ENCODE results near the gene DENND2C. TPM values are rescaled to one million over a fixed set of nuclear protein-coding genes. Genes with fewer than 3 reads are reported as not detected.

DENND2C gene
- total RNA-seq, 2 donors from 2014 or later = 25.6 to 40.3 TPM

DNA sequence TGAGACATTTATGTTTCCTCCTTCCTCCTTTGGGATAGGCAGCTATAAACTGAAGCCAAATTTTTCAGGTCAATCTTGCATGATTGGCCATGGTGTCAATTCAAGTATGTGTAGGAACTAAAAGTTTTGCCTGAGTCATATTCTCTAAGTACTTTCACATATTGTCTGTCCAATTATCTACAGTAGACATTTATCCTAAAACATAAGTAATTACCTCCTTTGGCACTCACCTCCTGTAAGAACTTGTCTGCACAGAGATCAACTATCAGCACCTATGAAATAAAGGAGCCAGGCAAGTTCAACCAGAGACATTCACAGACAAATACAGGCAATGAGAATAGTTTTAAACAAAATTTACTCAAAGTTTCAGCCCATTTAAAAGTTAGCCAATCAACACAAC is 74.2 kb downstream of the DENND2C start:
- H3K4me3 Mint-ChIP-seq = no peak overlapping the region
- H3K27me3 Mint-ChIP-seq (ENCODE audit: insufficient read depth) = no peaks in the 10 kb centered on the region
- no peak for DNase-seq
- no peak overlapping the region for H3K9ac ChIP-seq (ENCODE audit: extremely low read depth, low read length, poor library complexity, severe bottlenecking)
- no peak for TF ChIP-seq CTCF (conservative IDR thresholded peaks at IDR 0.05)
- H3K9me3 ChIP-seq (ENCODE audit: control insufficient read depth, low read length) = peaks cover 5% of the 10 kb centered on the region
- peaks cover 62% of the 10 kb centered on the region for H3K36me3 Mint-ChIP-seq (ENCODE audit: low read depth)
- no peaks in the 10 kb centered on the region for H3K4me1 Mint-ChIP-seq
- H3K27me3 ChIP-seq (ENCODE audit: control insufficient read depth, insufficient read depth, low read length, poor library complexity, severe bottlenecking) = no peaks in the 10 kb centered on the region
- no peak overlapping the region for H3K27ac ChIP-seq (ENCODE audit: low read depth, low read length)
- H3K4me3 ChIP-seq (ENCODE audit: low read length) = no peak overlapping the region
- peaks cover 54% of the 10 kb centered on the region for H3K36me3 ChIP-seq (ENCODE audit: control insufficient read depth, insufficient read depth, low read length)
- no peaks in the 10 kb centered on the region for H3K9me3 Mint-ChIP-seq
- no peaks in the 10 kb centered on the region for H3K4me1 ChIP-seq (ENCODE audit: control insufficient read depth, insufficient read depth, low read length)
- H3K27ac Mint-ChIP-seq = no peak overlapping the region

DNA sequence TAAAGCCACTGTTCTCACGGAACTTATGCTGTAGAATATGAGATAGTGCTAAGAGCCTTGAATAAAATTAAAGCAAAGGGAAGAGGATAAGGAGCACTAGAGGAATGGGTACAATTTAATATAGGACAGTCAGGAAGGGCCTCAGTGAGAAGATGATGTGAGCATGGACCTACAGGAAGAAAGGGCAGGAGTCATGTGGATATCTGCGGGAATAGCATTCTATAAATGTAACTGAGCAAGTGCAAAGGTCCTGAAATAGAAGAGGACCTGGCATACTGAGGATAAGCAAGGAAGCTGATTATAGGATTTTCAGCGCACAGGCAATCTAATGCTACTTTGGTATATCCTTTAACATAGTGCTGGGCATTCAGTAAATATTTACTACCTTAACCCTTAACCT is 75.8 kb downstream of the DENND2C start:
- no peak overlapping the region for H3K27ac Mint-ChIP-seq
- no peak overlapping the region for H3K4me3 Mint-ChIP-seq
- peaks cover 48% of the 10 kb centered on the region for H3K36me3 ChIP-seq (ENCODE audit: control insufficient read depth, insufficient read depth, low read length)
- H3K36me3 Mint-ChIP-seq (ENCODE audit: low read depth) = peaks cover 55% of the 10 kb centered on the region
- no peaks in the 10 kb centered on the region for H3K4me1 Mint-ChIP-seq
- H3K9me3 Mint-ChIP-seq = no peaks in the 10 kb centered on the region
- WGBS, 2 experiments (ENCODE audit: insufficient coverage in 1 of 2, insufficient read length in 1 of 2) = 93 to 95% methylated on average over 2 to 3 of the region's 3 CpGs
- peaks cover 5% of the 10 kb centered on the region for H3K9me3 ChIP-seq (ENCODE audit: control insufficient read depth, low read length)
- H3K4me3 ChIP-seq (ENCODE audit: low read length) = no peak overlapping the region
- DNase-seq = no peak
- no peaks in the 10 kb centered on the region for H3K27me3 ChIP-seq (ENCODE audit: control insufficient read depth, insufficient read depth, low read length, poor library complexity, severe bottlenecking)
- no peak for TF ChIP-seq CTCF (conservative IDR thresholded peaks at IDR 0.05)
- no peak overlapping the region for H3K27ac ChIP-seq (ENCODE audit: low read depth, low read length)
- H3K4me1 ChIP-seq (ENCODE audit: control insufficient read depth, insufficient read depth, low read length) = no peaks in the 10 kb centered on the region
- no peaks in the 10 kb centered on the region for H3K27me3 Mint-ChIP-seq (ENCODE audit: insufficient read depth)
- no peak overlapping the region for H3K9ac ChIP-seq (ENCODE audit: extremely low read depth, low read length, poor library complexity, severe bottlenecking)

DNA sequence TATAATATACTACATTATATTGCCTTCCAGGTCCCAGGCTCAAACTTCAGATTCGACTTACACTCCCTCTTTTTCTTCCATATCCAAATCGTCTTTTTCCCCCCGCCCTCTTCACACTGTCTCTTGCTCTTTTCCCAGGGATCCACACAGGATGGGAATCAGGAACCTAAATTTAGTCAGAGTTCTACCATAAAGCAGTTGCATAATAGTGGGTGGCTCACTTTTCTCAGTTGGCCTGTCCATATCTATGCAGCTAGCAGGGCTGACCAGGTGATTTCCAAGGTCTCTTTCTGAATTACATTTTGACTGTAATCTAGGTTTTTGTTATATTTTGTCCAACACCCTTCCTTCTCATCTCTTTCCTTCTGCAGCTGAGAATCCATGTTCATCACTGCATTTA is 80.7 kb downstream of the DENND2C start:
- TF ChIP-seq CTCF (conservative IDR thresholded peaks at IDR 0.05) = no peak
- H3K4me1 ChIP-seq (ENCODE audit: control insufficient read depth, insufficient read depth, low read length) = no peaks in the 10 kb centered on the region
- 89 to 90% methylated on average over 2 to 3 of the region's 3 CpGs for WGBS, 2 experiments (ENCODE audit: insufficient coverage in 1 of 2, insufficient read length in 1 of 2)
- peaks cover 55% of the 10 kb centered on the region for H3K36me3 ChIP-seq (ENCODE audit: control insufficient read depth, insufficient read depth, low read length)
- no peak overlapping the region for H3K4me3 ChIP-seq (ENCODE audit: low read length)
- H3K27ac Mint-ChIP-seq = no peak overlapping the region
- H3K27me3 ChIP-seq (ENCODE audit: control insufficient read depth, insufficient read depth, low read length, poor library complexity, severe bottlenecking) = no peaks in the 10 kb centered on the region
- H3K4me3 Mint-ChIP-seq = no peak overlapping the region
- no peak for DNase-seq
- no peaks in the 10 kb centered on the region for H3K27me3 Mint-ChIP-seq (ENCODE audit: insufficient read depth)
- H3K9me3 Mint-ChIP-seq = no peaks in the 10 kb centered on the region
- no peak overlapping the region for H3K9ac ChIP-seq (ENCODE audit: extremely low read depth, low read length, poor library complexity, severe bottlenecking)
- no peaks in the 10 kb centered on the region for H3K9me3 ChIP-seq (ENCODE audit: control insufficient read depth, low read length)
- peaks cover 51% of the 10 kb centered on the region for H3K36me3 Mint-ChIP-seq (ENCODE audit: low read depth)
- no peaks in the 10 kb centered on the region for H3K4me1 Mint-ChIP-seq
- no peak overlapping the region for H3K27ac ChIP-seq (ENCODE audit: low read depth, low read length)

Data from endodermal cell (in vitro differentiated cells).